ENCODE measurements around the gene FAM221A. TPM values are rescaled to one million over a fixed set of nuclear protein-coding genes. Genes with fewer than 3 reads are reported as not detected.

Gene FAM221A

GRCh38 chr7:23751852-23752251 lies 71.9 kb downstream of the FAM221A start:
- Histone ChIP-seq H3K4me3 (ENCODE audit: insufficient read depth in 1 of 2, low read depth in 1 of 2, low read length in 2 of 2) (no peak overlapping the region), H3K79me1 (replicated peaks; ENCODE audit: low read length, poor library complexity, severe bottlenecking) (no peaks in the 10 kb centered on the region), H3K4ac (ENCODE audit: low read depth in 1 of 2, low read length in 2 of 2) (no peak overlapping the region), H3K27me3 (ENCODE audit: control insufficient read depth in 1 of 2, insufficient read depth in 1 of 2, low read length in 2 of 2) (no peaks in the 10 kb centered on the region), H3K4me1 (ENCODE audit: control insufficient read depth, insufficient read depth, low read depth, low read length) (peaks cover 4% of the 10 kb centered on the region), H3K9me3 (ENCODE audit: control insufficient read depth, low read length) (no peaks in the 10 kb centered on the region), H3K36me3 (ENCODE audit: control insufficient read depth in 1 of 2, insufficient read depth in 2 of 2, low read depth in 1 of 2, low read length in 2 of 2) (no peaks in the 10 kb centered on the region), H4K8ac (ENCODE audit: low read length) (no peak overlapping the region), H2BK15ac (ENCODE audit: low read depth, poor library complexity, severe bottlenecking) (no peak overlapping the region), H3K27ac (ENCODE audit: low read length, poor library complexity, severe bottlenecking) (no peak overlapping the region), H3K9ac (ENCODE audit: low read length) (no peak overlapping the region), H3K18ac (ENCODE audit: low read depth in 1 of 2, low read length in 2 of 2) (no peak overlapping the region), H3K14ac (ENCODE audit: low read length in 2 of 2) (no peak overlapping the region), H2AK5ac (ENCODE audit: low read length, severe bottlenecking) (no peak overlapping the region), H2AFZ (ENCODE audit: low read depth, low read length) (no peak overlapping the region), H2BK12ac (ENCODE audit: low read length in 2 of 2) (no peak overlapping the region), H3K4me2 (ENCODE audit: low read length, poor library complexity, severe bottlenecking) (no peak overlapping the region), H4K91ac (ENCODE audit: low read length) (no peak overlapping the region), H2BK5ac (ENCODE audit: low read depth, low read length, poor library complexity, severe bottlenecking) (no peak overlapping the region), H2BK120ac (ENCODE audit: low read depth, low read length) (no peak overlapping the region), H3K23ac (ENCODE audit: low read length in 2 of 2) (no peak overlapping the region)
- 86% methylated on average over 1 of the region's 1 CpG for WGBS
- DNase-seq: no peak

Small RNAs within 50 kb of the gene (small RNA-seq; reads per million reads assigned to genes)
- gene AC006026.2 (ENCODE audit: low read depth): not detected
